HEK293 (cell line): ENCODE data around the gene WDR17.

ENCODE experiments used
- GLIS1 ChIP-seq: fragments of 450-650 bp; formaldehyde crosslinking; IDR thresholded peaks from 2 replicates; pipeline ENCODE4 v1.5.1; 2016; ENCODE audit warnings: missing biosample characterization, missing genetic modification characterization
- KLF9 ChIP-seq: fragments of 450-650 bp; formaldehyde crosslinking; IDR thresholded peaks from 2 replicates; pipeline ENCODE4 v1.5.1; 2016; ENCODE audit warnings: missing biosample characterization, missing genetic modification characterization, low read depth
- MYNN ChIP-seq: fragments of 450-650 bp; formaldehyde crosslinking; IDR thresholded peaks from 2 replicates; pipeline ENCODE4 v1.5.1; 2016; ENCODE audit warnings: missing biosample characterization, missing genetic modification characterization, borderline replicate concordance
- SP7 ChIP-seq: fragments of 450-650 bp; formaldehyde crosslinking; IDR thresholded peaks from 2 replicates; pipeline ENCODE4 v1.5.1; 2016; ENCODE audit warnings: missing biosample characterization, missing genetic modification characterization
- ZNF10 ChIP-seq: fragments of 450-650 bp; formaldehyde crosslinking; IDR thresholded peaks from 2 replicates; pipeline ENCODE4 v1.5.1; 2017; ENCODE audit warnings: missing biosample characterization, missing genetic modification characterization
- ZNF148 ChIP-seq: fragments of 450-650 bp; formaldehyde crosslinking; IDR thresholded peaks from 2 replicates; pipeline ENCODE4 v1.5.0; 2017; ENCODE audit warnings: missing biosample characterization, missing genetic modification characterization, borderline replicate concordance
- ZNF350 ChIP-seq: fragments of 450-650 bp; formaldehyde crosslinking; IDR thresholded peaks from 2 replicates; pipeline ENCODE4 v1.5.0; 2017; ENCODE audit warnings: missing biosample characterization, mild to moderate bottlenecking, missing genetic modification characterization
- ZNF426 ChIP-seq: fragments of 450-650 bp; formaldehyde crosslinking; IDR thresholded peaks from 2 replicates; pipeline ENCODE4 v1.5.1; 2017; ENCODE audit warnings: missing biosample characterization, missing genetic modification characterization, mild to moderate bottlenecking, inconsistent platforms, moderate library complexity
- ZNF518A ChIP-seq: fragments of 450-650 bp; formaldehyde crosslinking; conservative IDR thresholded peaks from 2 replicates; pipeline ENCODE4 v1.5.1; 2016; ENCODE audit warnings: low read depth, missing biosample characterization, missing genetic modification characterization
- ZNF530 ChIP-seq: fragments of 450-650 bp; formaldehyde crosslinking; IDR thresholded peaks from 2 replicates; pipeline ENCODE4 v1.5.1; 2016; ENCODE audit warnings: low read depth, missing biosample characterization, missing genetic modification characterization
- ZNF560 ChIP-seq: fragments of 450-650 bp; formaldehyde crosslinking; IDR thresholded peaks from 2 replicates; pipeline ENCODE4 v1.5.1; 2017; ENCODE audit warnings: missing biosample characterization, missing genetic modification characterization, borderline replicate concordance
- ZNF629 ChIP-seq: fragments of 450-650 bp; formaldehyde crosslinking; IDR thresholded peaks from 2 replicates; pipeline ENCODE4 v1.5.1; 2017; ENCODE audit warnings: missing biosample characterization, missing genetic modification characterization
- ZNF639 ChIP-seq: fragments of 450-650 bp; formaldehyde crosslinking; IDR thresholded peaks from 2 replicates; pipeline ENCODE4 v1.5.1; 2016; ENCODE audit warnings: missing biosample characterization, missing genetic modification characterization
- ZNF664 ChIP-seq: fragments of 450-650 bp; formaldehyde crosslinking; IDR thresholded peaks from 2 replicates; pipeline ENCODE4 v1.5.1; 2016; ENCODE audit warnings: missing biosample characterization, missing genetic modification characterization
- ZNF747 ChIP-seq: fragments of 450-650 bp; formaldehyde crosslinking; IDR thresholded peaks from 2 replicates; pipeline ENCODE4 v1.5.1; 2016; ENCODE audit warnings: missing biosample characterization, missing genetic modification characterization
- ZNF792 ChIP-seq: fragments of 450-650 bp; formaldehyde crosslinking; IDR thresholded peaks from 2 replicates; pipeline ENCODE4 v1.5.1; 2016; ENCODE audit warnings: missing biosample characterization, missing genetic modification characterization
- ZSCAN23 ChIP-seq: fragments of 450-650 bp; formaldehyde crosslinking; IDR thresholded peaks from 2 replicates; pipeline ENCODE4 v1.5.1; 2016; ENCODE audit warnings: missing biosample characterization, missing genetic modification characterization
- ZSCAN30 ChIP-seq: fragments of 450-650 bp; IDR thresholded peaks from 2 replicates; pipeline ENCODE4 v1.5.1; 2018; ENCODE audit warnings: missing biosample characterization, mild to moderate bottlenecking, missing genetic modification characterization, moderate library complexity
- TF ChIP-seq, protein P1 (sequence below): fragments of 450-650 bp; formaldehyde crosslinking; IDR thresholded peaks from 2 replicates; pipeline ENCODE4 v1.5.1; 2016; ENCODE audit warnings: missing biosample characterization, missing genetic modification characterization
- TF ChIP-seq, protein P2 (sequence below): fragments of 450-650 bp; formaldehyde crosslinking; IDR thresholded peaks from 2 replicates; pipeline ENCODE4 v1.5.1; 2016; ENCODE audit warnings: missing biosample characterization, missing genetic modification characterization, borderline replicate concordance

The WDR17 gene

DNA sequence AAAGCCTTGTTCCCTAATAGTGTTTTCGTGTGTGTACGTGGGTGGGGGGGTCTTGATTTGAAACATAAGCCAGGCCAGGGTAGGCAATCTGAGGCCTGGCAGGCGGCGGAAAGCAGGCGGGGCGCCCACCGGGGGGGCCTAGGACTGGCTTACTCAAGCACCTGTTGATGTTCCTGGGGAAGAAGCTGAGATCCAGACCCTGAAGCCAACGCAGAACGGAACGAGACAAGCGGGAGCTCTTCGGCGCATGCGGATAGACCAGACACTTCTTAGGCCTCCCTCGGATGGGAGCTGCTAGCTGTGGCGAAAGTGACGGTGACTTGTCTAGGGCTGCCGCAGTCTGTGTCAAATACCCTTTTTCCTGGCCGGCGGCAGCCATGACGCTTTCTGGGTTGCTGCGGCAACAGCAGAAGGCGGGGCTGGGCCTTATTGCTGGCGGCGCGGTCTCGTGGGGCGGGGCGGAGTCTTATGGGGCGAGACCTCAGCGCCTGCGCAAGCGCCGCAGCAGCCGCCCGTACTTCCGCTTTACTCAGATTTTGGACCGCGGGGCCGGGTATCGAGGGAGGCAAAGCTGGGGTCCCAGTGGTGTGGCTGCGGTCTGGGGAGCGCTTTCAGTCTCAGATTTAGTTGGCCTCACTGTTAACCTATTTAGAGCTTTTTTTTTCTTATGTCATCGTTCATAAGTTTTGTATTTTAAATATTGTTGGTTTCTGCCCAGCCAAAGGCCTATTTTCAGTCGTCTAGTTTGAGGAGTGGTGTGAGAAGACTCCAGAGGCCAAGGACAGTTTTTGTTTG, 129.7 kb downstream of the WDR17 start, which contains the start of gene SPATA4 (continued):
- peak; percentile 60; the same call in 1 of the 2 replicates for TF ChIP-seq ZNF518A (tag by site-specific recombination)
- TF ChIP-seq, protein P1, sequence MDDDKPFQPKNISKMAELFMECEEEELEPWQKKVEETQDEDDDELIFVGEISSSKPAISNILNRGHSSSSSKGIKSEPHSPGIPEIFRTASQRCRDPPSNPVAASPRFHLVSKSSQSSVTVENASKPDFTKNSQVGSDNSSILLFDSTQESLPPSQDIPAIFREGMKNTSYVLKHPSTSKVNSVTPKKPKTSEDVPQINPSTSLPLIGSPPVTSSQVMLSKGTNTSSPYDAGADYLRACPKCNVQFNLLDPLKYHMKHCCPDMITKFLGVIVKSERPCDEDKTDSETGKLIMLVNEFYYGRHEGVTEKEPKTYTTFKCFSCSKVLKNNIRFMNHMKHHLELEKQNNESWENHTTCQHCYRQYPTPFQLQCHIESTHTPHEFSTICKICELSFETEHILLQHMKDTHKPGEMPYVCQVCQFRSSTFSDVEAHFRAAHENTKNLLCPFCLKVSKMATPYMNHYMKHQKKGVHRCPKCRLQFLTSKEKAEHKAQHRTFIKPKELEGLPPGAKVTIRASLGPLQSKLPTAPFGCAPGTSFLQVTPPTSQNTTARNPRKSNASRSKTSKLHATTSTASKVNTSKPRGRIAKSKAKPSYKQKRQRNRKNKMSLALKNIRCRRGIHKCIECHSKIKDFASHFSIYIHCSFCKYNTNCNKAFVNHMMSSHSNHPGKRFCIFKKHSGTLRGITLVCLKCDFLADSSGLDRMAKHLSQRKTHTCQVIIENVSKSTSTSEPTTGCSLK = no peak
- peak; percentile 65; the same call in 1 of the 2 replicates for TF ChIP-seq ZNF10 (tag by site-specific recombination)
- no peak for TF ChIP-seq ZNF664 (tag by site-specific recombination)
- peak; percentile 66; the same call in 1 of the 2 replicates for TF ChIP-seq GLIS1 (tag by site-specific recombination)
- no peak for TF ChIP-seq ZNF792 (tag by site-specific recombination)
- TF ChIP-seq, protein P2, sequence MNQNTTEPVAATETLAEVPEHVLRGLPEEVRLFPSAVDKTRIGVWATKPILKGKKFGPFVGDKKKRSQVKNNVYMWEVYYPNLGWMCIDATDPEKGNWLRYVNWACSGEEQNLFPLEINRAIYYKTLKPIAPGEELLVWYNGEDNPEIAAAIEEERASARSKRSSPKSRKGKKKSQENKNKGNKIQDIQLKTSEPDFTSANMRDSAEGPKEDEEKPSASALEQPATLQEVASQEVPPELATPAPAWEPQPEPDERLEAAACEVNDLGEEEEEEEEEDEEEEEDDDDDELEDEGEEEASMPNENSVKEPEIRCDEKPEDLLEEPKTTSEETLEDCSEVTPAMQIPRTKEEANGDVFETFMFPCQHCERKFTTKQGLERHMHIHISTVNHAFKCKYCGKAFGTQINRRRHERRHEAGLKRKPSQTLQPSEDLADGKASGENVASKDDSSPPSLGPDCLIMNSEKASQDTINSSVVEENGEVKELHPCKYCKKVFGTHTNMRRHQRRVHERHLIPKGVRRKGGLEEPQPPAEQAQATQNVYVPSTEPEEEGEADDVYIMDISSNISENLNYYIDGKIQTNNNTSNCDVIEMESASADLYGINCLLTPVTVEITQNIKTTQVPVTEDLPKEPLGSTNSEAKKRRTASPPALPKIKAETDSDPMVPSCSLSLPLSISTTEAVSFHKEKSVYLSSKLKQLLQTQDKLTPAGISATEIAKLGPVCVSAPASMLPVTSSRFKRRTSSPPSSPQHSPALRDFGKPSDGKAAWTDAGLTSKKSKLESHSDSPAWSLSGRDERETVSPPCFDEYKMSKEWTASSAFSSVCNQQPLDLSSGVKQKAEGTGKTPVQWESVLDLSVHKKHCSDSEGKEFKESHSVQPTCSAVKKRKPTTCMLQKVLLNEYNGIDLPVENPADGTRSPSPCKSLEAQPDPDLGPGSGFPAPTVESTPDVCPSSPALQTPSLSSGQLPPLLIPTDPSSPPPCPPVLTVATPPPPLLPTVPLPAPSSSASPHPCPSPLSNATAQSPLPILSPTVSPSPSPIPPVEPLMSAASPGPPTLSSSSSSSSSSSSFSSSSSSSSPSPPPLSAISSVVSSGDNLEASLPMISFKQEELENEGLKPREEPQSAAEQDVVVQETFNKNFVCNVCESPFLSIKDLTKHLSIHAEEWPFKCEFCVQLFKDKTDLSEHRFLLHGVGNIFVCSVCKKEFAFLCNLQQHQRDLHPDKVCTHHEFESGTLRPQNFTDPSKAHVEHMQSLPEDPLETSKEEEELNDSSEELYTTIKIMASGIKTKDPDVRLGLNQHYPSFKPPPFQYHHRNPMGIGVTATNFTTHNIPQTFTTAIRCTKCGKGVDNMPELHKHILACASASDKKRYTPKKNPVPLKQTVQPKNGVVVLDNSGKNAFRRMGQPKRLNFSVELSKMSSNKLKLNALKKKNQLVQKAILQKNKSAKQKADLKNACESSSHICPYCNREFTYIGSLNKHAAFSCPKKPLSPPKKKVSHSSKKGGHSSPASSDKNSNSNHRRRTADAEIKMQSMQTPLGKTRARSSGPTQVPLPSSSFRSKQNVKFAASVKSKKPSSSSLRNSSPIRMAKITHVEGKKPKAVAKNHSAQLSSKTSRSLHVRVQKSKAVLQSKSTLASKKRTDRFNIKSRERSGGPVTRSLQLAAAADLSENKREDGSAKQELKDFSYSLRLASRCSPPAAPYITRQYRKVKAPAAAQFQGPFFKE (tag by site-specific recombination) = no peak
- no peak for TF ChIP-seq ZNF350 (tag by site-specific recombination)
- no peak for TF ChIP-seq ZNF426
- no peak for TF ChIP-seq ZSCAN23 (tag by site-specific recombination)
- peak; percentile 48; the same call in 1 of the 2 replicates for TF ChIP-seq KLF9 (tag by site-specific recombination)
- TF ChIP-seq MYNN (tag by site-specific recombination) = no peak
- no peak for TF ChIP-seq ZNF148 (tag by site-specific recombination)
- TF ChIP-seq ZNF560 (tag by site-specific recombination) = no peak
- no peak for TF ChIP-seq ZSCAN30 (tag by site-specific recombination)
- TF ChIP-seq SP7 (tag by site-specific recombination) = 0 out of 2 replicates have a peak, but pooled peaks have one; percentile 29
- no peak for TF ChIP-seq ZNF747
- peak; percentile 43; the same call in 1 of the 2 replicates for TF ChIP-seq ZNF629 (tag by site-specific recombination)
- TF ChIP-seq ZNF639 = no peak
- TF ChIP-seq ZNF530 (tag by site-specific recombination) = no peak
